ENCODE data around the gene RFX1.
"Not testable (repeated sequence)": the region's sequence is repeated elsewhere in the genome, so short reads cannot be mapped to it uniquely, and the experiment has no call there.

RFX1 gene

GRCh38 chr19:13978351-13979243 lies 27.5 kb downstream of the RFX1 start:
- DNase-seq, result peak; percentile 49

- no peak for DNase-seq
Observed at GRCh38 chr19:13977803-13978202, 28.3 kb downstream of the RFX1 start.

- DNase-seq, result no peak
Observed at GRCh38 chr19:13976446-13976845, 29.7 kb downstream of the RFX1 start.

- no peak for DNase-seq
Observed at GRCh38 chr19:13975870-13976269, 30.2 kb downstream of the RFX1 start.

- DNase-seq, result no peak
Observed at GRCh38 chr19:13974073-13974472, 32.0 kb downstream of the RFX1 start.

- DNase-seq, result not testable (repeated sequence)
Observed at GRCh38 chr19:13973479-13973878, 32.6 kb downstream of the RFX1 start.

GRCh38 chr19:13972368-13973155 lies 33.6 kb downstream of the RFX1 start:
- DNase-seq, result no peak

GRCh38 chr19:13971868-13972267 lies 34.3 kb downstream of the RFX1 start:
- not testable (repeated sequence) for DNase-seq

- DNase-seq, result no peak
Observed at GRCh38 chr19:13969897-13970296, 36.2 kb downstream of the RFX1 start.

- no peak for DNase-seq
Observed at GRCh38 chr19:13968999-13969398, 37.1 kb downstream of the RFX1 start.

GRCh38 chr19:13968383-13968935 lies 37.7 kb downstream of the RFX1 start:
- DNase-seq, result no peak

GRCh38 chr19:13967206-13967605 lies 38.9 kb downstream of the RFX1 start:
- not testable (repeated sequence) for DNase-seq

- DNase-seq, result no peak
Observed at GRCh38 chr19:13966684-13967128, 39.4 kb downstream of the RFX1 start.

GRCh38 chr19:13965926-13966683 lies 40.0 kb downstream of the RFX1 start:
- no peak for DNase-seq

- no peak for DNase-seq
Observed at GRCh38 chr19:13965377-13965896, 40.7 kb downstream of the RFX1 start.

- no peak for DNase-seq
Observed at GRCh38 chr19:13964776-13965175, 41.3 kb downstream of the RFX1 start.

GRCh38 chr19:13963603-13964105 lies 42.5 kb downstream of the RFX1 start:
- no peak for DNase-seq

- DNase-seq, result peak; percentile 36
Observed at GRCh38 chr19:13962699-13963602, 43.2 kb downstream of the RFX1 start.

GRCh38 chr19:13961826-13962698 lies 44.1 kb downstream of the RFX1 start:
- no peak for DNase-seq
